GM18502 (cell line): Measurements from ENCODE around the gene RICTOR.

Experiments
- ATAC-seq: cut with Tn5 transposase; IDR thresholded peaks from one replicate; pipeline ENCODE4 v1.9.1; 2021; ENCODE audit warnings: mild to moderate bottlenecking; ENCODE audit not compliant: unreplicated experiment, poor library complexity

The RICTOR gene

DNA sequence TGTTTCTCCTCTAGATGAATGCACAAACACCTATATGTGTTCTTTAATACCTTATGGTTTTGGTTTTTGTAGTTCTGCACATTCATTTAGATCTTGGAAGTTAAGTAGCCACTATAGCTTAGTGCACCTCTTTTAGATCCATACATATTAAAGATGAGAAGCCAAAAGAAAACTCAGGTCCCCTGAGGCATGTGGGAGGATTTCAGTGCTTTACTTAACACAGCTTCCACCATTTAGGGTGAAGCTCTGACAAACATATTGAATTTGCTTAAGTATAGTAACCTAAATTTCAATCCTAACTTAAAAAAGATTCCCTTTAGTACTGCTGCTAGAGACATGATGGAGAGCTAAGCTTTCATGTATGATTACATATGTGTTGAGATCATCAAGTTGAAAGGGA is 25.6 kb upstream of the RICTOR start:
- ATAC-seq, result no peak

DNA sequence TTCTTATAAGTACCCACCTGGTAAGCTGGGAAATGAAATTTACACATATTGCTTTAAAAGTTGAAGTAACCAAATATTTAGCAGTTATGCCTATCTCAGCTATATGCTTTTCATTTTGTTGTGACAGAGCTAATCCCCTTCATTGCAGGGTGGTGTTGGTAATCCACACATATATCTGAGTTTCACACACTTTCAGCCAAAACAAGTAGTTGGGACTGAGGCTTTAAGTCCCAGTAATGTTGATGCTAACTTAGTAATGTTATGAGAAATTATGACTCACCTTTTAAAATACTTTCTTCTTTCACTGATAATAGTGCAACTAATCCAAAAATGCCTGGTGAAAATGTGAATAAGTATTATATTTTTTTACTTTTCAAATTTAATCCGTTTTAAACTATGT is 19.2 kb upstream of the RICTOR start:
- ATAC-seq, result no peak

DNA sequence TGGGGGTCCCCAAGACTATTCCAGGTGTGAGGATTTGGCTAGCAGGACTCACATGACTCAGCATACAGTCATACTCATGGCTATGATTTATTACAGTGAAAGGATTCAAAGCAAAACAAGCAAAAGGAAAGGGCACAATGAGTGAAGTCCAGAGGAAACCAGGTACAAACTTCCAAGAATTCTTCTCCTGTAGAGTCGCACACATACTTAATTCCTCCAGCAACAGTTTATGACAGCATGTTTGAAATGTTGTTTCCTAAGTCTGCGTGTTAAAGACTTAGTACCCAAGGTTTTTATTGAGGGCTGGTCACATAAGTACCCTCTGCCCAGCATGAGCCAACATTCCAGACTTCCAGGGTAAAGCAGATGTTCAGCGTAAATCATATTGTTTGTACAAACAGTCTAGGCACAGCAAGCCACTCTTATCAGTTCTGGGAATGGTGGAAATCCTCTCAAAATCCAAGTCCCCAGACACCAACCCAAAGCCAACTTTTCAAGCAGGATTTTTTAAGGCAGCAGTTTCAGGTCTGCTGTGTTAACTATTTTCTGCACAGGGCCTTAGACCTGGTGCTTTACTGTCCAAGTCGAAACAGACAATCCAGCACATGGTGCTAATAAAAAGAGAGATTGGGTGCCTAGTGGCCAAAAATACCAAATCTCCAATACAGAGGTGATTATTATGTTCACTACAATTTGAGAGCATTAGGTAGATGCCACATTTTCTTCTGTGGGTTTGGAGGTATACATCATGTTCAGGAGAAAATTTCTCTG is 18.6 kb upstream of the RICTOR start:
- ATAC-seq, result no peak

DNA sequence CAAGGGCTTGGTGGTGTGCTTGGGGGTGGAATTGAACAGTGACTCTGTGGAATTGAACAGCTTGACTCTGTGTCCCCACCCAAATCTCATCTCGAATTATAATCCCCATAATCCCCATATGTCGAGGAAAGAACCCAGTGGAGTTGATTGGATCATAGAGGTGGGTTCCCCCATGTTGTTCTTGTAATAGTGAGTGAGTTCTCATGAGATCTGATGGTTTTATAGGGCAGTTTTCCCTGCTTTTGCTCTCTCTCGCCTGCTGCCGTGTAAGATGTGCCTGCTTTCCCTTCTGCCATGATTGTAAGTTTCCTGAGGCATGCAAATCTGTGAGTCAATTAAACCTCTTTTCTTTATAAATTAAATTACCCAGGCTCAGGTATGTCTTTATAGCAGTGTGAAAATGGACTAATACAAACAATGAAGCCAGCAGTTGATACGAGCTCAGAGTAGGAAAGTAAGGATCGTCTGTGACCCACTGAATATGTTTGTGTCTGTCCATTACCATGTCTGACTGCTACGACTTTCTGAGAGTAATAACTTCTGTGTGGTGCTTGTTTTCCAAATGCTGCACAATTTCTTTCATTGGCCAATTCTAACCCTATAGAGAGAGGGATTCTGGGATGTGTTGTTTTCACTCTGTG is 17.9 kb upstream of the RICTOR start:
- no peak for ATAC-seq

DNA sequence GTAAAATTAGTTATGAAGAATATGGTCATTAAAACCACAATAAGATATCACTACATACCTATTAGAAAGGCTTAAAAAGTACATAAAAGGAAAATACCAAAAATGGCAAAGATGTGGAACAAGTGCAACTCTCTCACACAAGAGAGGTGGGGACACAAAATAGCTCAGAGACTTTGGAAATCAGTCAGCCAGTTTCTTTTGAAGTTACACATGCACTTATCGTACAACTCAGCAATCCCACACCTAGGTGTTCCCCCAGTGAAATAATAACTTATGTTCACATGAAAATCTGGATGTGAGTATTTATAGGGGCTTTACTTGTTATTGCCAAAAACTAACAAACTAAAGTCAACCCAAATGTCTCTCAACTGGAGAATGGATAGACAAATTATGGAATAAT is 9.8 kb upstream of the RICTOR start:
- ATAC-seq, result no peak

DNA sequence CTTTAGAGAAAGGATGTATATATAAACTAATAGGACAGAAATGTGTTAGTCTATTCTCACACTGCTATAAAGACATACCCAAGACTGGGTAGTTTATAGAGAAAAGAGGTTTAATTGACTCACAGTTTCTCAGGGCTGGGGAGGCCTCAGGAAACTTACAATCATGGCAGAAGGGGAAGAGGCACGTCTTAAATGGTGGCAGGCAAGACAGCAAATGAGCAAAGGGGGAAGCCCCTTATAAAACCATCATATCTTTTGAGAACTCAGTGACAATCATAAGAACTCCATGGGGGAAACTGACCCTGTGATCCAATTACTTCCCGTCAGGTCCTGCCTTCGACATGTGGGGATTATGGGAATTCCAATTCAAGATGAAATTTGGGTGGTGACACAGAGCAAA is 8.8 kb upstream of the RICTOR start:
- ATAC-seq, result no peak

DNA sequence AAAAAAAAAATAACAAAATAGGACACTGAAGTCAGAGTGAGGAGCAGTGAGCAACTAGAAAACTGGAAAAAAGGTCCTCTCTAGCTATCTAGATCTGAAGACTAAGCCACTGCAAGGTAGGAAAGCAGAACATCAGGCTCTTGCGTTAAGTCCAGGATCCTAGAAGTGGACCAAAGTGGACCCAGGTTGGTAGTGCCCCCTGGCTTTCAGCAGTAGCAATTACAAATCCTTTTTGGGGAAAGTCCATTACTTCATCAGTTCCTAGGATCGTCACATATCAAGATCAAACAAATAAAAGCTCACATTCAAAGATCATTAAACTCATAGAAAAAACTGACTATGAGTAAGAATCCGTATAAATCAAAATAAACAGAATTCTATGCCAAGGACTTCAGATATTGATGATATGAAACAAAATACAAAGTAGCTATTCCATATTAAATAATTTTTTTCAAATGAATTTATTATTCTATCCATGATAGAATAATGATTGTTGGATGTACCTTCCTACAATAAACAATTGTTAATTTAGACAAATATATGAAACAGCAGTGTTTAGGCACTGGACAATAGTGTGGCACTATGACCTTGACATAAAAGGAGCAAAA is 6.5 kb upstream of the RICTOR start:
- ATAC-seq, result no peak

DNA sequence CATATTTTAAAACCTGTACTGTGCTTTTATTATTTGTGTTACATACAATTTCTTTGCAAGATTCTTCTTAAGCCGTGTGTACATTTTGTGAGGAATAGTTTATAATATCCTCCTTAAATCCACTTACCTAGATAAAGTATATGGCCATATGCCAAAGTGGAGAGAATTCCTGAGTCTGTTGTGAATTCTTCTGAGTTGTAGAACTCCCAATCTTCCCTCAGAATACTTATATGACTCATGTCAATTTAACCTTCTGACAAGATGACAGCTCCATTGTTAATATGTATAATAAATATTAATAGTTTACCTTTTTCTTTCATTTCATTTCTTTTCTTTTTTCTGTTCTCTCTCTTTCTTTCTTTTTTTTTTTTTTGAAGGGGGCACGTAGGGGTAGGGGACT is 6.0 kb upstream of the RICTOR start:
- no peak for ATAC-seq

DNA sequence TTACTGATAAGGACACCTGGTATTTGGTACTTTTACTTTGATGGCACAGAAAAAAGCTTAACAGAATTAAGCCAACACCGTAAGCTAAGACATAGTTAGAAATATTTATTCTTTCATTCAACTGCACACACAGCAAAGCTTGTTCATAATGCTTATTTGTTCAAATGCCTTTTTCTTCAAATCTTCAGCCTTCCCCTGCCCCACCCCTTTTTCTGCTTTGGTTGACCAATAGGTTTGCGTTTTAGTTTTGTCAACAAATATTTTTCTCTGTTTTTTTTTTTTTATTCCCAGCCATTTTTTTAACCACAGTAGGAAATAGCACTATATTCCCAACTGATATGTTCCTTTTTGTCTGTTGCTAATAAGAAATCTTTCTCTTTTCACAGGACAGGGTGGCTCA is 4.9 kb upstream of the RICTOR start:
- ATAC-seq, result no peak

DNA sequence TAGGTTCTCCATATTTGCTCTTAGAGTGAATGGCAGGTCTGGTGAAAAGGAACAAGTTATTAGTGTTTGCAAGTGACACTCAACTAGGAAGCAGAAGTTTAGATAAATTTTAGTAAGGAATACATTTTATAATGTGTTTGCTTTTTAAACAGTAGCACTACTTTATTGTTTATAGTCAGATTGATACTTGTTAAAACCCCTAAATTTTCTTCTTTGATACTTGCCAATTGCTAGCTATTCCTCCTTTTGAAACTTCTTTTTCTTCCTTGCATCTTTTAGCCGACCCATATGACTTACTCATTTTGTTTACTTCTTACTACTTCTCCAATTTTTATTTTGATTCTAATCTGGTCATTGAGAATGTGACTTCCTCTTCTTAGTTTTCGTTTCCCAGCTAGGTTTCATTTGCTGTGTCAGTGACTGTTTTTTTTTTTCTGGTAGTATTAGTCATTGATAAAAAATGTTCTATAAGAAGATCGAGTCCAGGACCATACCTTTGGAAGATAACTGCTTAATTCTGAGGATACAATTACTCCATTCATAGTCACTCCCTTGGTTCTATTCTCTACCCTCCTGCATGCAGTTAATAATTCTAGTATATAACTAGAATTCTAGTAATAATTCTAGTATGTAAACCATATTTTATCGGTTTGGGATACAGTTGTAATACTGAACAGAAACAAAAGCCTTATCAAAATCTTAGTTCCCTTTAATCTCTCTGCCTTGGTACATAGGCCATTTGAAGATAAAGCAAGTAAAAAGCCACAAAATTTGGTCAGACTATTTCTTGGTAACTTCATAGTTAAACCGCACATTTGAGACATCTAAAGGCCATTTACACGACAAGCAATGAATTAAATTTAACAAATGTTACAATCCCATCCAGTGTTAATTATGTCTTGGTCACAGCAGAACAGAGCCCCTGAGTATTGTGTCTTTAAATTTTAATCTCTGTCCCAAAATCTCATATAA is 2.8 kb upstream of the RICTOR start:
- peak; percentile 29 for ATAC-seq

DNA sequence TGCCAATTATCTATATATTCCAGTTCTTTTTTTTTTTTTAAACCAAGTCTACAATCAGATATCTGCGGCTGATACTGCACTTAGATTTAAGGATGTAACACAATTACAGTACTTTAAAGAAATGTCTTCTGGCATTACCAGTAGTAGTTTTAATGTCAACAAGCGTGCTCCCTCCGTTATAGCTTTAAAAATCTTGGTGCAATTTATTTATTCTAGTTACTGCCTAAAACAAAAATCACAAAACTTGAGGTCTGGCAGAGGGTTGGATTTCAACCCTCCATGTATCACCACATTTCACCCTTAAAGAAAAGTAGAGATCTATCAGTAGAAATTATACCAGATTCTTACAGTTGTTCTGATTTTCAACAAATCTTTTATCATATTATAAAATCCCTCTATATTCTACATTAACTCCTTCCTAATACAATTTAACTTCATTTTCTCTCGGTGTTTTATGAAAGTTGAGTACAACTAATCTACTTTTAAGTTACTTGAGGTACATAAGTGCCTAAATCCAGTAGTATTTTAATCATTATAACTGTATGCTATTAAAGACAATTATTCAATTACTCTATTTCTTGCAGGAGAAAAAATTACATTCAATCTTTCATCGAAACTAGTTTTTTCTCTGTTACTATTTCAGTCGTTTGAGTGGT is 2.0 kb upstream of the RICTOR start:
- no peak for ATAC-seq

DNA sequence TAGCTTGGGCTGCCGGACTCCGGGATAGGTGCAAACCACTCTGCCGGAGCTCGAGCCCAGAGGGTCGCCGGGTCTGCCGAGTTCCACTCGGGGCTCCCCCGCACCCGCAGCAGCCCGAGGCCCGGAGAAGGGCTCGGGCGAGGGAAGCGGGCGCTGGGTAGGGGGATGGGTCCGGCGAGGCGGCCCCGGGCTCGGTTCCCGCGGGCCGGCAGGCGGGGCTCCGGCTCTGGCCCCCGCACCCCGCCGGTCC is 507 bp downstream of the RICTOR start:
- ATAC-seq, result peak; percentile 30

DNA sequence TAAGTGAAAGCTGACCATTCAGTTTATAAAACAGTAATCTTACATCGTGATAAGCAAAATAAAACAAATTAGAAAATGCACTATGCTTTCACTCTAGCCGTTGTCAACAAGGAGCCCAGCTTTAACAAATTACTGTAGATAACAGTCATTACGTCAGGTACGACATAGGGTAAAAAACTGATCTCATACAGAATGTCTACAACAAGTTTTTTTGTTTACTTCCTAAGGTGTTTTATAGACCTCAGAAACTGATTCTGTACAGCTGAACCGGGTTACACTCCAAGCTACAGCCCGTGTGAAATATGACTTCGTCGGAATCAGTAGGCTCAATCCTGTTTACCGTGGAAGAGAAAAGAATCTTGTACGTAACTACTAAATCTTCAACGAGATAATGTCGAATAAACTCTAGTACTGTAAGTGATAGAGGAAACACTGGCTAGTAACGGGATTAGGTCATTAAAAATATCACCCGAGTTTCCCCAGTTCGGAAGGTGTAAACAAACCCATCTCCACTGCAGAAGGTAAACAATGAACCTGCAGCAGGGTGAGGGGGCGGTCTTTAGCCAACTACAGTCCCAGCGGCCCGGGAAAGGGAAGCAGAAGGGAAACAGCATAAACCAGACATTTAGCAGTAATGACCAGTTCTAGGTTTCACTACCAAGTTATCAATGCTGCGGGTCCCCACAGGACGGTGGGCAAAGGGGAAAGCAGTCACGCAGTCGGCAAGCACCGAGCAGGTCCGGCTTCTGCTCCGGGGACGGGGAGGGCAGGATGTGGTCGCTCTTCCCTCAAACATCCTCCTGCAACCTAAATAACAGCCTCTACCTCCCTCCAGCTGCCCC is 1.1 kb downstream of the RICTOR start:
- peak; percentile 43 for ATAC-seq

DNA sequence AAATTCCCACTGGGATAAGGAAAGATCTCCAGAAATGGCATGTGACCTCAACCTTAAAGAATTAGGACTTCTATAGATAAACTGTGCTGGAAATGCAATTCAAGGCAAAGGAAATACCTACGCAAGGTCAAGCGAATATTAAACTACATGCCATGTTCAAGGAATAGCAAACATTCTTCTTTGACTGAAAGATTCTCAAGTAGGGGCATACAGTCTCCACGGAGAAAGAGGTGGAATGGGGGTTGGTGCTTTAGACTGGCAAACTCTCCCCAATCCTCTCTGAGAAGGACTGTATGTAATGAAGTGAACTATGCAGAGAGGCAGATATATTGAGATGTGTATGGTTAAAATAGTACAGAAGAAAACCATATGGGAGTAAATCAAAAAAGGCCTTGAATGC is 6.1 kb downstream of the RICTOR start:
- no peak for ATAC-seq

DNA sequence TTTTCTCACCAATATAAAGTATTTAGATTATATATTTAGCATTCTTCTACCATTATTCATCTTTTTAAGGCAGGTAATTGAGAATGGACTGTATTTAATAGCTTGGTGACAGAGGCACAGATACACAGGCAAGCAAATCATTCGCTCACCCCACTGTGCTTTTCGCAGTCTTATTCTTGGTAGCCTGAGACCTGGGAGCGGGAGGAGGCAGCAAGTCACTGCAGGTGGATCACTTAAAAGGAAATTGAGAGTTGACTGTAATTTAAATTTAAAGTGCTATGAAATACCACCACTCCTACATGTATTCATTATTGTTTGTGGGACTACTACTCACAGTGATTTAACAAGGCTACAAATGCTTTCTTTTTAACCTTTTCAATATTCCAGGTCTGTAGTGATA is 9.7 kb downstream of the RICTOR start:
- ATAC-seq, result no peak

DNA sequence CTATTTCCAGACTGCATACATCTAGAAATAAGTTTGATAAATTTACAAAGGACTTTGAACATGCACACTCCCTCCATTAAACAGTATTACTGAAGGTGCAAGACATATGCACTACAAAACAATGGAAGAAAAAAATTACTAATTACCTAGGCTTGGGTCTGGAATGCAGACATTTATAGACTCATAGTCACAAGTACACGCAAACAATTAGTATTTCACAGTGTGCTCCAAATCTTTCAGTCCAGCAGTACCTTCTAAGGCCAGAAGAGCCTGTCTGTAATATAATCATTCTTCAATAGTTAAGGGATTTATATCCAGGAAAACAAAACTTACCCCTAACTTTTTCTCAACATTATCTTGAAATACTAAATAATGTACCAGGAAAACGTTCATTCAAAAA is 11.2 kb downstream of the RICTOR start:
- ATAC-seq, result no peak

DNA sequence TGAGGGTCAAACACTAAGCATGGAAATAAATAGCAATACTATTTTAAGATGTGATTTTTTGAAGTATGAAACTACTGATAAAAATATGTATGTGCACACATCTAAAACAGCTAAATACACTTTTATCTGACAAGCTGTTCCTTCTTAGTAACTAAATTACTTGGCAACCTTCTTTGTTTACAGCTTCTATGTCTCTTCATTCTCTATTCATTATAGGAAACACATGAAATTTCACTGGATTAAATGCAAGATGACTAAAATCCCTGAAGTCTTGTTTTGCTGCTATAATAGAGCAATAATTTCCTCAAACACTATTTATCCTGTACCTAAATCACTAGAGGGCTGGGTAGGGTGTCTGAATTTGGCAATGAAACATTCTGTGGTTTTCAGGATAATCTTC is 11.7 kb downstream of the RICTOR start:
- no peak for ATAC-seq

DNA sequence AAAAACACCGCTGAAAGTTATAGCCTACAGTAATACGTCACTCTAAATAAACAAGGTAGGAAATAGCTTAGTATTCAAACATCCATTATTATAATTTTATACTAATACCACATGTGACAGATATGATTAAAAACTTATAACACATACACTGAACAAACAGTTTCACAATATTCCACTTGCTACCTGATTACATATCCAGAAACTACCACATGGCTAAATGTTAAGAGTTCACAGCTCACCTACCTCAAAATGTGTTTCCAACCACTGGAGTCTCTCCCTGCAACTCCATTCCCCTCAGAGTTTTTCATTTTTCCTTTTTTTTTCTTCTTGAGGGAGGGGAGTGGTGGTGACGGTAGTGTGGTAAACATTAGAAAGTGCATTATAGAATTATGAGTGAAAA is 12.1 kb downstream of the RICTOR start:
- no peak for ATAC-seq

DNA sequence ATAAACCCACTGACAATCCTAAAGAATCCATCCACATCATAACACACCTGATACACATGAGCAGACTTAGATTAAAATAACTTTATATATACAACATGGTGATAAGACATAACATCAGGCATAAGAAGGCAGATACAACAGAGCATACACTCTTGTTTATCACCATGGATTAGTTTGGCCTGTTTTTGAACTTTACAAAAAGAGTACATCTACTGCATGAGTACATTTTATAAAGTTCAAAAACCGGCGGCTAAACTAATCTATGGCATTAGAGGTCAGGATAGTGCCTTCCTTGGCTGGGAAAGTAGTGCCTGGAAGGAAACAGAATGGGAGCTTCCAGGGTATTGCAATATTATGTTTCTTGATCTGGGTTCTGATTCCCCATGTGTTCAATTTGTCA is 15.1 kb downstream of the RICTOR start:
- no peak for ATAC-seq
